ENCODE measurements around the gene CEACAM3. TPM values are rescaled to one million over a fixed set of nuclear protein-coding genes. Genes with fewer than 3 reads are reported as not detected.

The CEACAM3 gene
- total and polyA plus RNA-seq, 9 of the 15 experiments (the other 6 are each of a cell fraction or from before 2014, with no cell fraction given): not detected

GRCh38 chr19:41801792-41802211 is 5.4 kb downstream of the CEACAM3 start (continued):
- no peak for TF ChIP-seq HMGXB4 (CRISPR knock-in tag; IDR thresholded peaks at IDR 0.05)

GRCh38 chr19:41802770-41803169 is 6.4 kb downstream of the CEACAM3 start:
- no peak for DNase-seq (ENCODE audit: extremely low read depth in 1 of 4, low spot score in 3 of 4)
- POLR2A ChIA-PET: no interaction called here
- ATAC-seq: no peak
- H3K9me1 ChIP-seq (ENCODE audit: control insufficient read depth, insufficient read depth, low read length): no peaks in the 10 kb centered on the region
- 0% methylated on average over 2 of the region's 2 CpGs for WGBS (ENCODE audit: insufficient coverage, low coverage, missing lambda C conversion rate)
- peaks cover under 1% of the 10 kb centered on the region; the same call in 1 of the 2 replicates for H4K20me1 ChIP-seq (replicated peaks; ENCODE audit: control insufficient read depth, insufficient read depth, low read length)
- in situ Hi-C loops (cut with MboI) (no loop called here), intact Hi-C loops (cut with micrococcal nuclease) (no loop called here)
- H2AFZ ChIP-seq (ENCODE audit: low read depth, low read length): no peak overlapping the region
- no peaks in the 10 kb centered on the region for H3K79me2 ChIP-seq (ENCODE audit: control insufficient read depth, insufficient read depth, low read length)
- no peak overlapping the region for H3K9ac ChIP-seq (ENCODE audit: insufficient read depth in 1 of 2, low read depth in 2 of 2, low read length in 2 of 2)
- H3K36me3 ChIP-seq (ENCODE audit: control insufficient read depth, insufficient read depth, low read length): no peaks in the 10 kb centered on the region
- H3K27me3 ChIP-seq (ENCODE audit: control insufficient read depth in 2 of 2, insufficient read depth in 2 of 2, low read length in 2 of 2): peaks cover 11 to 46% of the 10 kb centered on the region in 2 experiments
- H3K4me1 ChIP-seq (replicated peaks in 1 of 2; ENCODE audit: control insufficient read depth in 2 of 2, insufficient read depth in 2 of 2, low read length in 2 of 2): no peaks in the 10 kb centered on the region
- H3K9me3 ChIP-seq (replicated peaks; ENCODE audit: control insufficient read depth, insufficient read depth, low read depth, low read length): no peaks in the 10 kb centered on the region
- H3K4me2 ChIP-seq (ENCODE audit: insufficient read depth, low read length): no peak overlapping the region
- no TSS peak for BruUV-seq (replicated peaks)
- FAIRE-seq: no peak
- no peak overlapping the region for H3K27ac ChIP-seq (ENCODE audit: extremely low read depth, low read depth, low read length)
- CTCF ChIA-PET (ENCODE audit: low intra/inter-chr PET ratio): no interaction called here
- no peak overlapping the region for H3K4me3 ChIP-seq
- TF ChIP-seq E2F6 (IDR thresholded peaks at IDR 0.05; ENCODE audit: borderline replicate concordance in 1 of 2, extremely low read depth in 1 of 2, insufficient read depth in 1 of 2, insufficient read length in 1 of 2, low read depth in 1 of 2, low read length in 1 of 2, poor library complexity in 1 of 2, severe bottlenecking in 1 of 2): no peak
- no peak for TF ChIP-seq ZKSCAN8 (CRISPR knock-in tag; IDR thresholded peaks at IDR 0.05)
- TF ChIP-seq SREBF1 (IDR thresholded peaks at IDR 0.05; ENCODE audit: borderline replicate concordance, low read depth, low read length): no peak
- no peak for TF ChIP-seq SAFB (IDR thresholded peaks at IDR 0.05; ENCODE audit: borderline replicate concordance, low read depth, low read length)
- no peak for TF ChIP-seq ZNF76 (CRISPR knock-in tag; IDR thresholded peaks at IDR 0.05; ENCODE audit: borderline replicate concordance)
- TF ChIP-seq SOX6 (IDR thresholded peaks at IDR 0.05): no peak
- TF ChIP-seq ZNF436 (CRISPR knock-in tag; IDR thresholded peaks at IDR 0.05): no peak
- TF ChIP-seq MCM5 (IDR thresholded peaks at IDR 0.05; ENCODE audit: low read depth): no peak
- no peak for TF ChIP-seq SPI1 (IDR thresholded peaks at IDR 0.05; ENCODE audit: borderline replicate concordance, low read depth, low read length)
- TF ChIP-seq CHCHD3 (CRISPR knock-in tag; IDR thresholded peaks at IDR 0.05): no peak
- no peak for TF ChIP-seq AFF4 (CRISPR knock-in tag; IDR thresholded peaks at IDR 0.05)
- TF ChIP-seq ZNF583 (CRISPR knock-in tag; IDR thresholded peaks at IDR 0.05): no peak
- no peak for TF ChIP-seq ZNF282 (CRISPR knock-in tag; IDR thresholded peaks at IDR 0.05)

Measured in K562 (cell line).